Measurements from ENCODE around the gene AAR2.
A peak's percentile ranks its signal among the peaks of the same experiment; 100 is the strongest.

The AAR2 gene

GRCh38 chr20:36235892-36236785 is at the start of gene AAR2:
Gene AAR2, plus strand, starts transcription at chr20:36236478. Its CDS starts 3,391 bp downstream, at chr20:36239869.
- DNase-seq (ENCODE audit: low read depth): peak; percentile 61

- DNase-seq (ENCODE audit: low read depth): no peak
These were observed 42.1 kb upstream of the AAR2 start for GRCh38 chr20:36193977-36194712.

GRCh38 chr20:36196676-36197075 is 39.6 kb upstream of the AAR2 start:
- DNase-seq (ENCODE audit: low read depth): no peak

GRCh38 chr20:36197271-36197670 is 39.0 kb upstream of the AAR2 start:
- no peak for DNase-seq (ENCODE audit: low read depth)

GRCh38 chr20:36199345-36200257 is 36.7 kb upstream of the AAR2 start:
- DNase-seq (ENCODE audit: low read depth): peak; percentile 65

- DNase-seq (ENCODE audit: low read depth): no peak
These were observed 35.8 kb upstream of the AAR2 start for GRCh38 chr20:36200451-36200850.

GRCh38 chr20:36201198-36201597 is 35.1 kb upstream of the AAR2 start:
- no peak for DNase-seq (ENCODE audit: low read depth)

- DNase-seq (ENCODE audit: low read depth): peak; percentile 61
These were observed 33.4 kb upstream of the AAR2 start for GRCh38 chr20:36202891-36203338.

- DNase-seq (ENCODE audit: low read depth): no peak
These were observed 32.4 kb upstream of the AAR2 start for GRCh38 chr20:36203861-36204260.

- no peak for DNase-seq (ENCODE audit: low read depth)
These were observed 31.3 kb upstream of the AAR2 start for GRCh38 chr20:36205026-36205425.

GRCh38 chr20:36206068-36206467 is 30.2 kb upstream of the AAR2 start:
- no peak for DNase-seq (ENCODE audit: low read depth)

- DNase-seq (ENCODE audit: low read depth): no peak
These were observed 29.6 kb upstream of the AAR2 start for GRCh38 chr20:36206641-36207040.

- no peak for DNase-seq (ENCODE audit: low read depth)
These were observed 28.7 kb upstream of the AAR2 start for GRCh38 chr20:36207602-36208001.

- no peak for DNase-seq (ENCODE audit: low read depth)
These were observed 28.0 kb upstream of the AAR2 start for GRCh38 chr20:36208257-36208656.

GRCh38 chr20:36210436-36211021 is 25.7 kb upstream of the AAR2 start:
- no peak for DNase-seq (ENCODE audit: low read depth)

GRCh38 chr20:36213362-36213761 is 22.9 kb upstream of the AAR2 start:
- DNase-seq (ENCODE audit: low read depth): no peak

GRCh38 chr20:36214684-36215256 is 21.5 kb upstream of the AAR2 start:
- DNase-seq (ENCODE audit: low read depth): no peak

GRCh38 chr20:36215778-36216177 is 20.5 kb upstream of the AAR2 start:
- no peak for DNase-seq (ENCODE audit: low read depth)

- DNase-seq (ENCODE audit: low read depth): no peak
These were observed 19.8 kb upstream of the AAR2 start for GRCh38 chr20:36216314-36217025.

GRCh38 chr20:36217226-36217625 is 19.1 kb upstream of the AAR2 start:
- no peak for DNase-seq (ENCODE audit: low read depth)

Data from stimulated activated CD8-positive, alpha-beta memory T cell treated with anti-CD3 and anti-CD28 coated beads, Interleukin-15, amount 100 ng/mL, for 1 hour (primary cell).